Suppressor macrophage (primary cell): ENCODE data around the gene TRAF7.
"Not testable (repeated sequence)": the region's sequence is repeated elsewhere in the genome, so short reads cannot be mapped to it uniquely, and the experiment has no call there.

ENCODE experiments used
- DNase-seq, 4 experiments: peaks; one replicate each; pipeline ENCODE4 v3.0.0-alpha.2; 2020 to 2022

Gene TRAF7

DNA sequence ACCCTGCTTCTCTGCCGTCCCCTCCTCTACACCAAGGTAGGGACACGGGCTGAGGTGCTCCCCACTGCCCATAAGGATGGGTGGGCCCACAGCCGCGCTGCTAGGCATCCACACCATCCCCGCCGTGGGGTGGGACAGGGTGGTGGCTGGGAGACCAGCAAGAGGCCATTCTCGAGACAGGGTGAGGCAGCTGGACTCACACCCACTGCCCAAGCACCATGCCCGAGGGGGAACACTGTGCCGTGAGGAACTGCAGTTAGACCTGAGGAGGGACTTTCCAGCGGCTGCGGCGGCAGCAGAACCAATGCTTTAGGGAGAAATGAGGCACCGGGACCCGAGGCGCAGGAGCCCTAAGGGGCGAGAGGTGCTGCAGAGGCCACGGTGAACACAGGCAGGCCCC lies 33.2 kb upstream of the TRAF7 start:
- DNase-seq: no peak

DNA sequence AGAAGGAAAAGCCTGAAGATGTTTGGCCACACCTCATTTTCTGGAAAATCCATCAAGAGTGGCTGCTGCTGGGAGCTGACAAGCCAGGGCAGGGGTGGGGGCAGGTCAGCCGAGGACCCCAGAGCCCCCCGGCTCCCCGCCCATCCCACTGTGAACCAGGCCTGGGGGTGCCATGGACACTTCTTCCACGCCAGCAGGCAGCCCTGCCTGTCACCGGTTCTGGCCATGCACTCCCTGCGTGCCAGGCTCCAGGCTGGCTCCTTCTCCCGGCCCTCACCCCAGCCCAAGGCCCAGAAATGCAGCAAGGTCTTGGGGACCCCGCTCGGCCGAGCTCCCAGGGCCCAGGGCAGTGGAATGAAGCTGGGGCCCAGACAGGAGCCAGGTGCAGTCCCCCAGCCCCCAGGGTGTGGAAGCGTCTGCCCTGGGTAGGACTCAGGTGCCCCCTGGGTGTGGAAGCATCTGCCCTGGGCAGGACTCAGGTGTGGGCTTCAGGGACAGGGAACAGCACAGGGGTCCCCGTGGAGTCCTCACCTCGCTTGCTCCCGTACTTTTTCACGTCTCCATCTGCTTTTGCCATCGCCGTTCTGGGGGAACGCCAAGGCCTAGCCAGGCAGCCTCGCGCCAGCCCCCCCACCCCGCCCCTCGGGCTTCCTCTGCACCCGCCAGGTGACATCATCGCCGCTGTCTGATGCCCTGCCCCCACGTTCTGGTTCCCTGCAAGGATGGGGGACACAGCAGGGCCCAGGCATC lies 32.5 kb upstream of the TRAF7 start:
- not testable (repeated sequence) for DNase-seq

DNA sequence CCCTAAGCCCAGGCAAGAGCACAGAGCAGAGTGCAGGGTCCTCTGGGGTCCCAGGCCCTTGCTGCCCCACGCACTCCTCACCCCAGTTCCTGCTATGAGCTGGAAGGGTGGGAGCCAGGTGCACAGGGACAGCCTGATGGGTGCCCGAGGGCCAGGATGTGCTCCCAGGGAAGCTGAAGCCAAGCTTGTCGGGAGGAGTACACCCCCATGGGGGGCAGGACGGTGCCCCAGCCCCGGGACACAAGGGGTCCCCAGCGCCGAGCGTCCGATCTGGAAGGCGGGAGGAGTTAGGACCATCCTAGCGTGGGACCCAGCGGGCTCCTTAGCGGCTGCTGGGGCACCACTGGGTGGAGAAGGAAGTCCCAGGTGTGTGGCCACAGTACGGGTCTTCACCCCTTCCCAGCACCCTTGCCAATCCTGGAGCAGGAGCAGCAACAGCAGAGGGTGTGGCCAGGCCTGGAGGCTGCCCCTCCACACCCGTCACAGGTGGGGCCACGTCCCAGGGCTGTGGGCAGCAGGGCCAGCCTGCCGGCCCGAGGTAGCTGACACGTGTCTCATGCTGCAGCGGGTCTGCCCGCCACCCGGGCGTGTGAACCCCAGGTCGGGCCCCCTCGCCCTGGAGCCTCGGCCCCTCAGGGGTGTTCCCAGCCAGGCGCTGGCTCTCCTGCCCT lies 31.7 kb upstream of the TRAF7 start:
- not testable (repeated sequence) for DNase-seq

DNA sequence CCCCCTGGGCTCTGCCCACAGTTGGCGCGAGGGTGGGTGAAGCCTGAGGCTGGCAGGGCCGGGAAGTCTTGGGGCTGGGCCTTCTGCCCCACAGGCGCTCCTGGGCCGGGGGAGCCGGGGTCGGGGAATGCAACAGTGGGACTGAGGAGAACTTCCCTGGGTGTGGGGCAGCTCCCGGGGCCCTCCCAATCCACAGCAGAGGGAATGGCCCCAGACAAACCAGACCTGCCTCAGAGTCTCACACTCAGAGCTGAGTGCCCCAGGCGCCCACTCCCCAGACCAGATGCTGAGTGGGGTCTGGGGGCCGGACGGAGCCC lies 31.2 kb upstream of the TRAF7 start:
- DNase-seq: not testable (repeated sequence)

DNA sequence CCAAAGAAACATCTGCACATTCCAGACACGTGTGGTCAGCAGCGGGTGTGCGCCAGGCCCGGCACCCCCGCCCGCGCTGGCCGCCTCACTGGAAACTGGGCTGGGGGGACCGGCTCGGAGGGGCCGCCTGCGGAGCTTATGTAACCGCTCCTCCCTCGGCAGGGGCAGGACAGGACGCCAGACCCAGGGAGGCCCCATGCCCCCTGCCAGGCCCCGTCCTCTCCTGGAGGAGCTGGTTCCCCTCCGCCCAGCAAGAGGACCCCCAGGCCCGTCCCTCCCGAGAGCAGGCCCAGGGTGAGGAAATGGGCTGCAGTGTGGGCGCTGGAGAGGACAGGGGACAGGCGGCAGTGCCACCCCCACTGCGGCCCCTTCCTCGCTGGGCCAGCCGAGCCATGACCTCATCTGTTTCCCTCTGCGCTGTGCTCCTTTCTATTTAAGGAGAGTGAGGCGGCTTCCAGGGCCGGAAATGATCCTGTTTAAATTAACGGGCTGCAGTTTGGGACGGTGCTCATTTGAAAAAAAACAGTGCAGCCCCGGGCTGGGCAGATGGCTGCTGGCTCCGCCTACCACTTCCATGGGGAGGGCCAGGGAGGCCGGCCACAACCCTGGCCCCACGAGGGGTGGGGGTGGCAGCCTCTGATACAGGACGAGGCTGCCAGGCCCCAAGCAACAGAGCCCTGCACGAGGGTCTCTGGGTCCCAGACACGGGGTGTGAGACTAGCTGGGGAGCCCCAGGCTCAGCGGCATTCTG lies 30.7 kb upstream of the TRAF7 start:
- DNase-seq: peak; percentile 43 to 66 (median 54)

DNA sequence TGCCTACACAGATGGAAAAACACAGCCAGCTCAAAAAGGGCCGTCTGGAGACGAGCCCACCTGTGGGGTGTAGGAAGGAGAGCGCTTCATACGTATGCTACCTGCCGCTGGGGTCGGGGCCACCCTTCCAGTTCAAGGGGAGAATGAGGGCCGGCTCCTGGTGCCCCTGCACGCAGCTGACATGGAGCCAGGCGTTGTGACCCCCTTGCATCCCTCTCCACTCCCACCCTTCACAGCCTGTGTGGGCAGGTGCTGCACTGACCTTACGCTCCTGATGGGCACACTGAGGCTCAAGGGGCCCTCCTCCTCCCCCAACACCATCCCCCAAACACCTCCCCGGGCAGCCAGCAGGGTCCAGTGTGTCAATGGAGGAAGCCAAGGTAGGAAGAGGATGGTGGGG lies 30.0 kb upstream of the TRAF7 start:
- not testable (repeated sequence) for DNase-seq

DNA sequence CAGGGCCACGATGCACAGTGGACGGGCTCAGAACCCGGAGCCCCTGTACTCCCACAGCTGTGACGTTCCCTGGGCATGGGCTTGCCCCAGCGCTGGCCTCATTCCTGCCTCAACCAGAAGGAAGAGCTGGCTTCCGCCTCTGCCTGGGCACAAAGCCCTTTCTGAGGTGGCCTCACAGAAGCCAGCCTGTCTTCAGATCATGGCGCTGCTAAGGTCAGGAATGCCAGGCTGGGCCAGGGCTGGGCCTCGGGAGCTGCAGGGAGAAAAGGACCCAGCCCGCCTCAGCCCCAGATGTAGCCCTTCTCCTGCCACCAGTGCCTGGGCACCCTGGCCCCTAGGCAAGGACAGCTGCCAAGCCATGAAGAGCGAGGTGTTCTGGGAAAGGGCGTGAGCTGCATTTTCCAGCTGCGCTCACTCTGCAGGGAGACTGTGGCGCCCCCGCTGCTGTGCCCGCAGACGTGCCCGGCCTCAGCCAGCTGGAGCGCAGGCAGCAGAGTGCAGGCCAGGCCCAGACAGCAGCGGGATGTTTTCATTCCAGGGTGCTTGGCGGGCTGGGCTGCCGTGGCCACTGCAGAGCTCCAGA lies 29.3 kb upstream of the TRAF7 start:
- not testable (repeated sequence) for DNase-seq

DNA sequence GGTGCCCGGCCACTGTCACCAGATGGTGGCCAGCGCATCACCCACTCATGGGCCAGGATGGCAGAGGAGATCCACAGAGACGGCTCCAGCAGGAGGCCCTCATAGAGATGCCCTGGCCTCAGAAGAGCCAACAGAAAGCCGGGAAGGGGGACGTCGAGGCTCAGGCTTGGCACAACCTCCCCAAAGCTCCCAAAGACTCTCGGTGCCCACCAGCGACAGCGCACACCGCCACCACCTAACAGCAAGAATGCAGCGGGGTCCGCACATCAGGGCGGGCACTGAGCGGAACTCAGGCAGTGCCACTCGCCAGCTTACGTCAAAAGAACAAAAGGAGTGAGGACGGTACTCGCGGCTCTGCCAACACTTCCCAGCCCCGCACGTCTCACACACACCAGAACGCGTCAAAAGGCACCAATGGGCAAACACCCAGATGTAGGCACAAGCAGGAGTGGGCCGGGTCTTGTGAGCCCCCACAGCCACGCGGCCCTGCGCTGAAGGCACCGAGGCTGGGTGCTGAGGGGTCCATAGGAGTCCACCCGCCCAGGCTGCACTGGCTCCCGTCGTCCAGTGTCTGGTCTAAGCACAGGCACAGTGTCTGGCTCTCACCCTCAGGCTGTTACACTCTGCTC lies 28.5 kb upstream of the TRAF7 start:
- DNase-seq: not testable (repeated sequence)

DNA sequence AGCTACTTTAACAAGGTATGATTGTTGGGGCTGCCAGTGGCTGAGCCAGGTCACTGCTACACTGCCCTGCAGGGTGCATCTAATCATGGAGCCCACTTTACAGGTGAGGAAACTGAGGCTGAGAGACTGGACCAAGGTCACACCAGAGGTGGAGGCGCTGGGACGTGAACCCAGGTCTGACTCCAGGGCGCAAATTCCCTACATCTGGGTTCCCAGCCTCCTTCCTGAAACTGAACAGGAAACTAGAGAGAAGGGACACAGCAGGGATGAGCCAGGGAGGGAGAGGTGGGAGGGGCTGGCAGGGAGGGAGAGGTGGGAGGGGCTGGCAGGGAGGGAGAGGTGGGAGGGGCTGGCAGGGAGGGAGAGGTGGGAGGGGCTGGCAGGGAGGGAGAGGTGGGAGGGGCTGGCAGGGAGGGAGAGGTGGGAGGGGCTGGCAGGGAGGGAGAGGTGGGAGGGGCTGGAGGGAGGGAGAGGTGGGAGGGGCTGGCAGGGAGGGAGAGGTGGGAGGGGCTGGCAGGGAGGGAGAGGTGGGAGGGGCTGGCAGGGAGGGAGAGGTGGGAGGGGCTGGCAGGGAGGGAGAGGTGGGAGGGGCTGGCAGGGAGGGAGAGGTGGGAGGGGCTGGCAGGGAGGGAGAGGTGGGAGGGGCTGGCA lies 27.8 kb upstream of the TRAF7 start:
- peak in 1 of 4 experiments; percentile 19 for DNase-seq

DNA sequence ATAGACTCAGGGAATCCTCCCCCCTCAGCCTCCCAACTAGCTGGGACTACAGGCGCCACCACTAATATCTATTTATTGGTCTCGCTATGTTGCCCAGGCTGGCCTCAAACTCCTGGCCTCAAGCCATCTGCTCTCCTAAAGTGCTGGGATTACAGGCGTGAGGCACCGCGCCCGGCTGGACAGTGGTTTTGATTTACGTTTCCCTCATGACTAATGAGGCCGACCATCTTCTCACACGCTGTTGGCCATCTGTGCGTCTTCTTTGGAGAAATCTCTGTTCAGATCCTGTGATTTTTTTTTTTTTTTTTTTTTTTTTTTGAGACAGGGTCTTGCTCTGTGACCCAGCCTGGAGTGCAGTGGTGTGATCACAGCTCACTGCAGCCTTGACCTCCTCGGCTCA lies 26.3 kb upstream of the TRAF7 start:
- not testable (repeated sequence) for DNase-seq

DNA sequence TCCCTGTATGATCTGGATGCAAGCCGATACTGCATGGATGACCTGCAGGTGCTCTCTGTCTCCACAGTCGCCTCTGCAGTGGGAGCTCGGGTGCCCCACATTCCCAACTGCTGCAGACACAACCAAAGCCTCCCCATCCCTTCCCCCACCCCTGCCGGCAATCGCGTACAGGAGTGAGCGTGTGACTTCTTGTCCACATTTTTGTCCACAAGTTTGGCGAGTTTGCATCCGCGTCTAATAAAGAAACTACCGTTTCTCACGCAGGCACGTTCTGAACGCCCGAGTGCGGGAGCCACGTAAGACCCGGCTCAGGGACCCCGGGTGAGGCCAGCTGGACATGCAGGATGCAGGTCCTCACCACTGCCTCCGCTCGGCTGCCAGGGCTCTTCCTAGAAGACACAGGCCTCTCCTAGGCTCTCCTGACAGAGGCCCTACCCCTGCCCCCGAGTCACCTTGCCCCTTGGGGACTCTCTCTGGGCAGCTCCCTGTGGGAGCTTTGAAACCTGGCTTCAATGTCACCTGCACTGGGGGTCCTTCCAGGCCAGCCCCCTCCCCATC lies 25.6 kb upstream of the TRAF7 start:
- DNase-seq: not testable (repeated sequence)

DNA sequence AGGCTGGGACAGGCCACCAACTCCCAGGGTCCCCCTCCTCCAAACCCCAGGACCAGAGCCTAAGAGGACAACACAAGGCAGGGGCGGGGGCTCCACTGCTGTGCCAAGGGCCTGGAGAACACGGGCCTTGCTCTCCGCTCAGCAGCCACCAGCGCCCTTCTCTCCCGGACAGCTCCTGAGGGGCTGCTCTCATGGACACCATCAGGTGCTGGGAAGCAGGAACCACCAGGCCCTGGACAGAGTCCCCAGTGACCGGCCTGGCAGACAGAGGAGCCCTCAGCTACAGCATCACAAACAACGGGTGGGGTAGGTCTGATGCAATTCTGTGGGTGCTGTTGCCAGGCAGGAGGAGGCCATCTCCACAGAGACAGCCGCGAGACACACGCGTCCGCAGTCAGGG lies 21.8 kb upstream of the TRAF7 start:
- DNase-seq: not testable (repeated sequence)

DNA sequence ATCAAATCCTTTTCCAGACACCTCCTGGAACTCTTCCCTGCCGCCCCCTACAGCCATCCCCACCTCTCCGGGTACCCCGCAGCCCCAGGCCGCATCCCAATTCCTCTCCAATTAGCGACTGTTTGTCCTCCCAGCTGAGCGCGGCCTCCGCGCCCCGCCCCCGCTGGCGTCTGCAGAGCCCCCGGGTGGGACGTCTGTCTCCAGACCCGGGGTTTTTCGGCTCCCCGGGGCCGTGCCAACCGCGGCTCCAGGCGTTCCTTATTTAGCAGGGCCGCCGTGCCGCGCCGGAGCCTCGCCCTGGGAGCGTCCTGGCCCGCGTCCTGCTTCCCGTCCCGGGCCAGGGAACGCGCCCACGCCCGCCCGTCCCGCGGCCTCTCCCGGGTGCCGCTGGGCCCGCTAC lies 20.5 kb upstream of the TRAF7 start:
- peak in 1 of 4 experiments; percentile 61 for DNase-seq

DNA sequence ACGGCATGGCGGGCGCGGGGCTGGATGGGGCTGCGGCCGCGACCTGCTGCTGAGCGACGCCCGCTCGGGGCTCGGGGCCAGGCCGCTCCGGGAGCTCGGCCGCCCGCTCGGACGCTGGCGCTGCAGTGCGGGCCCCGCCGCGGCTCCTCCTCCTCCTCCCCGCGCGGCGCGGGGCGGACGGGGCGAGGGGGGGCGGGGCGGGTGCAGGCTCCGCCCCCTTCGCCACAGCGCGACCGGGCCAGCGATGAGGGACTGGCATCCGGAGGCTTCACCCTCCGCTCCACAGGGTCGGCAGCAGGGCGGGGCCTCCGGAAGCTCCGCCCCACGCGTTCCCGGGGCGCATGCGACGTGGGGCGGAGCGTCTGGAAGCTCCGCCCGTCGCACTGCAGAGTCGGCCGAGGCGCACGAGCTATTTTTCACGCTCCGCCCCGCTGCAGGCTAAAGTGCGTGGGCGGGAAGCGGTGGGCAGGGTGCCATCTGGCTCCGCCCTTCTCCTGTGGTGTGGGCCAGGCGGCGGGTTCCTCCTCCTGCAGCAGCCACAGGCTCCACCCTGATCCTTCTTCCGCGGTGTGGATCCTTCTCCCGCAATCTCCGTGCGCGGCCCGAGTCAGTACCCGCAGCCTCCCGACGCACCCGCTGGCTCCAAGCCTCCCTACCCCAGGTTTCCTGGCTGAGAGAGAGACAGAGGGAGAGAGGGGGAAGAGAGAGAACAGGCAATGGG lies 19.7 kb upstream of the TRAF7 start, which contains the start of gene PKD1:
Gene PKD1, minus strand, starts transcription at position 129 of the 721 bp plus-strand sequence. CDS start 209 bp downstream, outside the sequence.
- peak; percentile 93 to 96 (median 95) for DNase-seq

DNA sequence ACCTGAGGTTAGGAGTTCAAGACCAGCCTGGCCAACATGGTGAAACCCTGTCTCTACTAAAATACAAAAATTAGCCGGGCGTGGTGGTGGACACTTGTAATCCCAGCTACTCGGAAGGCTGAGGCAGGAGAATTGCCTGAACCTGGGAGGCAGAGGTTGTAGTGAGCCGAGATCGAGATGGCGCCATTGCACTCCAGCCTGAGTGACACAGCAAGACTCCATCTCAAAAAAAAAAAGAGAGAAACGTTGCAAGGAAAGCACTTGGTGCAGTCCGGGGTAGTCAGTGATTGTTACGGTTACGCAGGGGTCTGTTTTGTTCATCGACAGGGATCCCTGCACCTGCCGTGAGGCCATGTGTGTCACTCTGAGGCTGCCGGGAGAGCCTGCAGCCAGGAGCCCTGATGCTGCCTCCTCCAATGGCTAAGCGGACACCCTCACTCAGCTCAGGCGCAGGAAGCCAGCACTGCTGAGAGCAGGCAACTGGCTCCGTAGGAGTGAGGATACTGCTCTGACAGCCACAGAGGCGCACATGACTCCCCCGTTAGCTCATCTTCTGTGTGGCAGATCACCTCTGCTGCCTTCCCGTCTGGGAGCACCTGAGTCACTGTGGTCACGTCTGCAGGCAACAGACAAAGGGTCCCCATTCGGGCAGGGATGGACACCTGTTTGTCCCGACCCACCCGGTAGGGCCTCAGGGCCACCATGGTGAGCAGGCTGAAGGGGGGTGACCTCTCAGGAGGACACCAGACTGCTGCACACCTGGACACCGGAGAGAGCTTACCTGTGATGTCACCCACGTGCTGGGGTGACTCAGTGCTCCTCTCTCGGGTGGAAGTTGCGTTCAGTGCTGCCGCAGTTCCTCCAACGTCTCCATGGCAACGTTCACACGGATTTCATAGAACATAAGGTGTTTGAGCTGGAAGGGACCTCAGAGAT lies 12.4 kb upstream of the TRAF7 start:
- DNase-seq: no peak

DNA sequence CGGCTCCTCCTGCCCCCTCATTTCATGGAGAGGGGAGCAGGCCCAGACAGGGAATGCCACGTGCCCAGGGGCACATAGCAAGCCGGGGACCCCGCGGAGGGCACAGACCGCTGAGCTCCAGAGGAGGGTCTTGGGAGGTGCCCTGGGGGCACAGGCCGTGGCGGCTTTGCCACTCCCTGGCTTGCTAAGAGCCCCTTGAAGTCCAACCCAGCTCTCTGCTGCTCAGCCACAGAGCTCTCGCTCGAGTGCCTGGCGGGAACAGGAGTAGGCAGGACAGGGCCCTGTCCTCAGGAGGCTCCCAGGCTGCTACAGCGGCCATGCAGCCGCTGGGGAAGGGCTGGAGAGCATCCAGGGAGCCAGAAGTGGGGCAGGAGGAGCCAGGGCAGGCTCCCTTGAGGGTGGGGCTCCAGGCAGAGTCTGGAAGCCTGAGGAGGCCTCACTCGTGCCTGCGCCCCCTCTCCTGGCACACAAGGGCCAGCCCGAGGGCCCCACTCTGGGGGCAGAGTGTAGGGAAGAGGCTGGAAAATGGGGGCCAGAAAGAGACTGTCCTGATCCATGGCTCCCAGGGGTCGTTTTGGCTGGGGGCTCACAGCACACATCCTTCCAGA lies 11.6 kb upstream of the TRAF7 start:
- no peak for DNase-seq

DNA sequence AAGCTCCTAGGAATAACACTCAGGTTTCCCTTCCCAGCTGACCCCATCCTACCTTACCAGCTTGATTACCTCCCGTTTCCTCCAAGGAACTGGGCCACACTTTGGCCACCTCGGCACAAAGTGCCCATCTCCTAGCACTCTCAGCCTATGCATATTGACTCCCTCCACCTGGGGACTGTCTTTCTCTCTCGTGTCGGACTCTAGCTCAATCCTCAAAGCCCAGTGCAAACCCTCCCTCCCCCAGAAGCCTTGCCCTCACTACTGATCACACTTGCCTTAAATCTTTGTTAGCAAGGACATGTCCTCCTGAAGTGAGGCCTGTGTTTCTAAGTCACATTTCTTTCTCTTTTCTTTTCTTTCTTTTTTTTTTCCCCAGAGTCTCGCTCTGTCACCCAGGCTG lies 9.7 kb upstream of the TRAF7 start:
- DNase-seq: no peak

DNA sequence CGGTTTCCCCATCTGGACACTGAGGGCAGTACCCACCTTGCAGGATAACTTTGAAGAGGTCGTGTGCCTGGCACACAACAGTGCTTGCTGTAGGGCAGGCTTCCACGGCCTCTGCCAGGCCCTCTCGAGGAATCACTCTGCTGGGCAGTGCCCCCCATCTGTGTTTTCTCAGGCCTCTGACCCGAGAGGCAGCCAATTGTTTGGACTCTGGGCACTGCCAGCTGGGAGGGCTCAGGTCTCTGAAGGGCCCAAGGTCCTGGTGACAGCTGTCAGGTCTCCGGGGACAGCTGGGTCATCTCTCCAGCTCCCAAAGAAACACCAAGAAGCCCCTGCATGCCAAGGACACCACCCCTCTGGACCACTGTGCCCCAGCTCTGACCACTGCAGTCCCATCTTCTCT lies 8.2 kb upstream of the TRAF7 start:
- no peak for DNase-seq

DNA sequence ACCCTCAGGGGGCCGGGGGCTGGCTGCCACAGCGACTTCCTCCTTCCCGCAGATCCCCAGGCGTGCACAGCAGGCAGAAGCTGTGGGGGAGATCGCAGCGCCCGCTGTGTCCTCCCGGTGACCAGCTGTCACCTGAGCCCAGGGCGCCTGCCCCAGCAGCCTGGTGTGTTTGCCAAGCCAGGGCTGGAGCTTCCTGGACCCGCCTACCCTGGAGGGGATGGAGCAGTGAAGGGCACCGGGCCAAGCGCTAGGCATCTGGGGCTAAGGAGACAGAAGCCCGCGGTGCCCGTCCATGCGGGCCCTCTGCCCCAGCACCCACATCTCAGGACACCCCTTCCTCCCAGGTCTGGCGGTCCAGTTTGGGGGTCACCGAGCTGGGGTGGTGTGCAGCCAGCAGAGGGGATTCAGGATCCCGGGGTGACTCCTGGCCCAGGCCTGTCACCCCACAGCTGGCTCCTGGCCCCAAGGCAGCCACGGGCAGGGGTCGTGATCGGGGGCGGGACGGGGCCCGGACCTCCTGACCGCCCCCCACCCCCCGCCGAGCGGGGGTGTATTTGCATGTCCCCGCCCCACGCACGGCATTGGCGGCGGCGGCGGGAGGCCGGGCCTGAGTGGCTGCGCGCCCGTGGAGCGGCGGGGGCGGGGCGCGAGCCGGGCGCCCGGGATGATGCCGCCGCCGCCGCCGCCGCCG lies 7.5 kb upstream of the TRAF7 start, which contains the start of gene RAB26:
Gene RAB26, plus strand, starts transcription at position 645 of the 691 bp plus-strand sequence. CDS start 159 bp downstream, outside the sequence.
- peak; percentile 48 to 82 (median 67) for DNase-seq
